ENCODE measurements around the gene PCTP. TPM values are rescaled to one million over a fixed set of nuclear protein-coding genes. Genes with fewer than 3 reads are reported as not detected.

The PCTP gene
- total RNA-seq, 5 donors from 2014 or later (not counting 1 experiment from before 2014, with no cell fraction given) = 2.8 to 3.6 (median 3.3) TPM

DNA sequence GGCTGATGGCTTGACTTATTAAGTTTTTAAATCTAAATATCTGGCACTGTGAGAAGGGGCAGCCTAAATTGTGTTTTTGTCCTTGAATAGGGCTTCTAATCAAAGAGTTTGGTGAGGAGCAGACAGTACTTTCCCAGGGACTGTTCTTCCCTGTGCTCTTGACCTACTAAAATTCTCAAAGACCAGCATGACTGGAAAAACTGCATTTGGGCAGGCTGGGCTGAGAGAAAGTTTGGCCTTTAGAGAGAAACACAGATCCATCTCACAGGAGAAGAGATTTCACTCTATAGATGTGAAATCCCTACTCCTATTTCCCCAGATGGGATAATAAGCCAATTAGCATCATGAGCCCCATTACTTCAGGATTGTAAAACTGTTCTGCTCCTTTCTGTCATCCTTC is 7.3 kb downstream of the PCTP start:
- no peaks in the 10 kb centered on the region for H3K27me3 ChIP-seq (replicated peaks in 1 of 2; ENCODE audit: control insufficient read depth in 2 of 2, extremely low read depth in 1 of 2, insufficient read depth in 2 of 2, low read length in 1 of 2)
- H3K9me3 ChIP-seq = no peaks in the 10 kb centered on the region
- H3K4me3 Mint-ChIP-seq = no peak overlapping the region
- no peaks in the 10 kb centered on the region for H3K36me3 Mint-ChIP-seq
- no peaks in the 10 kb centered on the region for H3K9me3 Mint-ChIP-seq
- POLR2A ChIA-PET = no interaction called here
- H3K4me1 ChIP-seq (ENCODE audit: control insufficient read depth in 1 of 2, extremely low read depth in 1 of 2, insufficient read depth in 2 of 2, low read length in 2 of 2) = no peaks in the 10 kb centered on the region
- no peaks in the 10 kb centered on the region for H3K27me3 Mint-ChIP-seq
- no peak overlapping the region for H3K27ac Mint-ChIP-seq
- CTCF ChIA-PET = no interaction called here
- no peaks in the 10 kb centered on the region for H3K36me3 ChIP-seq (ENCODE audit: control insufficient read depth in 2 of 2, extremely low read depth in 1 of 2, insufficient read depth in 1 of 2, low read length in 1 of 2)
- H3K27ac ChIP-seq (ENCODE audit: low read length) = no peak overlapping the region
- peaks cover 0 to 4% (median under 1%) of the 10 kb centered on the region in 3 donors for H3K4me1 Mint-ChIP-seq
- DNase-seq = no peak
- no peak overlapping the region for H3K4me3 ChIP-seq (ENCODE audit: control insufficient read depth in 1 of 2, extremely low read depth in 1 of 2, low read length in 1 of 2)
- ATAC-seq (replicated peaks in 1 of 4) = no peak

DNA sequence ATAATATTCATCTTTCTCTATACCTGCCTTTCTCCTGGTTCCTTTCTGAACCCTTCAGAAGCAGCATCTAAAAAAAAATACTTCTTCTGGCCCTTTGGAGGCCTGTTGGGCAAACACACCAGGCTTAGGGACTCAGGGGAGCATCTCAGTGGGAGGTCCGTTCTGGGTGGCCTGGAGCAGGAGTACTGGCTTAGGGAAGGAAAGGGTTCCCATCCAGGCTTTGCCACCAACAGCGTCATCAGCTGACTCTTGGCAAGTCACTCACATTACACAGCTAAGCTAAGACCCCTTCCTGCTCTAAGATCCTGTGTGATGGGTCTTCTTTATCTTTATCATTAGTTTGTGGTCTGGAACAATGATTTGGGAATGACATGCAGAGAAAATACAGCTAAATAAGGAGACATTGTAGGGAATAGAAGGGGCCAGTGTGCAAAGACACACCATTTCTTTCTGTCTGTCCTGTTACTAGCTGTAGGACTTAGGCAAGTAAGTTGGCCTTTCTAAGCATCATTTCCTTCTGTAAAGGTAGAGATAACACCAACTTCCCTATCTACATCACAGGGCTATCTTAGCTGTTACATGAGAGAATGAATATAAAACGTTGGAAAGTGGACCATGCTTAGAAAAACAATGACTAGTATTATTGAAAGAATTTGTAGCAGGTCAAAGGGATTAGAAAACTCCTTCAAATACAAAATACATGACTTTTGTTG is 9.9 kb downstream of the PCTP start:
- Mint-ChIP-seq H3K27me3 (no peaks in the 10 kb centered on the region), H3K4me1 (peaks cover 0 to 13% (median 2%) of the 10 kb centered on the region in 3 donors), H3K4me3 (no peak overlapping the region), H3K9me3 (no peaks in the 10 kb centered on the region), H3K27ac (no peak overlapping the region), H3K36me3 (no peaks in the 10 kb centered on the region)
- no peaks in the 10 kb centered on the region for H3K27me3 ChIP-seq (replicated peaks in 1 of 2; ENCODE audit: control insufficient read depth in 2 of 2, extremely low read depth in 1 of 2, insufficient read depth in 2 of 2, low read length in 1 of 2)
- POLR2A ChIA-PET = no interaction called here
- H3K4me3 ChIP-seq (ENCODE audit: control insufficient read depth in 1 of 2, extremely low read depth in 1 of 2, low read length in 1 of 2) = no peak overlapping the region
- WGBS (ENCODE audit: insufficient coverage) = no CpG with 5 or more reads among the region's 3 CpGs
- no peak for DNase-seq
- no peak for ATAC-seq (replicated peaks in 1 of 4)
- CTCF ChIA-PET = interaction anchor here in 1 of 2 donors (0.6 kb wide), 1 partner anchor 26 kb away, joined by 3 read pairs; no protein-coding TSS in a partner anchor
- no peak overlapping the region for H3K27ac ChIP-seq (ENCODE audit: low read length)
- H3K4me1 ChIP-seq (ENCODE audit: control insufficient read depth in 1 of 2, extremely low read depth in 1 of 2, insufficient read depth in 2 of 2, low read length in 2 of 2) = no peaks in the 10 kb centered on the region
- H3K9me3 ChIP-seq = no peaks in the 10 kb centered on the region
- H3K36me3 ChIP-seq (ENCODE audit: control insufficient read depth in 2 of 2, extremely low read depth in 1 of 2, insufficient read depth in 1 of 2, low read length in 1 of 2) = no peaks in the 10 kb centered on the region

DNA sequence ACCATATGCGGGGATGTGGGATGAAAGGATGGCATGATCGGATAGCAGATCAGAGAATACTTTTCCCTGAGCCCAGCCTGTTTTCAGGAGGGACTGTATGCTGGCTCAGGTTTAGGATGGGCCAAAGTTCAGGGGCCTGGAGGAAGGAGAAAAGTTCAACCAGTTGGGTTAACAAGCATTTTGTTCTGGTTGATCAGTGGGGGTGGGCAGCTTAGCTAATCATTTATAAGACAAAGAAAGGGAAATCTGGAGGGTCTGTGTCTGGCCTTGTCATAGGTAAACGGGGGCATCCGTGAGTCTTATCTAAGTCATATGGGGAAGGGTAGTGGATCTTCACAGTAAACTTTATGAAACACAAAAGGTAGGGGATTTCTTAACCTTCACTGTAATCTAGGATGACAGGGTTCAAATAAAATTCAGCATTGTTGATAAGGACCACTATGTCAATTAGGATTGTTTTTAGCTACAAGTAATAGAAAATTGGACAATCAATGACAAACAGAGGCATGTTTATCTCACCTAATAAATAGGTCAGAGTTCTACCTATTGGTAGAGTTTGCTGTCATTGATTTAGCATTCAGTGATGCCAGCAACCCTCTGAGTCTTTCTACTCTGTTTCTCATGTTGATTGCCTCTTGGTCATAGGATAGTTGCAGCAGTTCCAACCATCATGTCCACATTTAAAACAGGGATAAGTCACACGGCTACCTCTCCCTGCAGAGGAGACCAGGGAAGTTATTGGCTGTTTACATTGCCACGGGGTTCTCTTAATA is 11.4 kb downstream of the PCTP start:
- DNase-seq (no peak), ATAC-seq (replicated peaks in 1 of 4) (no peak)
- H3K27ac ChIP-seq (ENCODE audit: low read length) = no peak overlapping the region
- H3K27me3 ChIP-seq (replicated peaks in 1 of 2; ENCODE audit: control insufficient read depth in 2 of 2, extremely low read depth in 1 of 2, insufficient read depth in 2 of 2, low read length in 1 of 2) = no peaks in the 10 kb centered on the region
- WGBS (ENCODE audit: insufficient coverage) = 94% methylated on average over 2 of the region's 6 CpGs
- no peaks in the 10 kb centered on the region for H3K9me3 Mint-ChIP-seq
- no peaks in the 10 kb centered on the region for H3K36me3 ChIP-seq (ENCODE audit: control insufficient read depth in 2 of 2, extremely low read depth in 1 of 2, insufficient read depth in 1 of 2, low read length in 1 of 2)
- H3K36me3 Mint-ChIP-seq = no peaks in the 10 kb centered on the region
- H3K4me1 ChIP-seq (ENCODE audit: control insufficient read depth in 1 of 2, extremely low read depth in 1 of 2, insufficient read depth in 2 of 2, low read length in 2 of 2) = no peaks in the 10 kb centered on the region
- H3K4me1 Mint-ChIP-seq = peaks cover 0 to 15% (median 2%) of the 10 kb centered on the region in 3 donors
- no peak overlapping the region for H3K4me3 Mint-ChIP-seq
- H3K4me3 ChIP-seq (ENCODE audit: control insufficient read depth in 1 of 2, extremely low read depth in 1 of 2, low read length in 1 of 2) = no peak overlapping the region
- no peaks in the 10 kb centered on the region for H3K9me3 ChIP-seq
- no peak overlapping the region for H3K27ac Mint-ChIP-seq
- ChIA-PET POLR2A (no interaction called here), CTCF (no interaction called here)
- no peaks in the 10 kb centered on the region for H3K27me3 Mint-ChIP-seq

DNA sequence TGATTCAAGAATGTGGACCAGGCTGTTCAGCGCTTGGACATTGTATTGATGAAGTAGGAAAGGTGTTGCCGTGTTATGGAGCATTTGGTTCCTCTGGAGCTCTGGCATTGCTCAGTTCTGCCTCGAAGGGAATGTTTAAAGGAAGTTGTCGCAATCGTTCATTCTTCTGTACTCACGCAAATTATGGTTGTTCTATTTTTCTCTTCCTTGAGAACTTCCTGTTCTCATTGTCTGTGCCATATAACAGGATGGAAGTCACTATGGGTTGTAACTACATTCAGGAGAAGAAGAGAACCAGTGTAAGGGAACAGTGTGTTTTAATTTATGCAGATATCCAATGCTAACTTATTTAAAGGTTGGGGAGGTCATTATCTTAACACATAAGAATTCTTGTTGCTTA is 13.0 kb downstream of the PCTP start:
- no peak overlapping the region for H3K27ac ChIP-seq (ENCODE audit: low read length)
- 77% methylated on average over 6 of the region's 6 CpGs for WGBS (ENCODE audit: insufficient coverage)
- no peaks in the 10 kb centered on the region for H3K27me3 ChIP-seq (replicated peaks in 1 of 2; ENCODE audit: control insufficient read depth in 2 of 2, extremely low read depth in 1 of 2, insufficient read depth in 2 of 2, low read length in 1 of 2)
- POLR2A ChIA-PET = no interaction called here
- no peak overlapping the region for H3K4me3 ChIP-seq (ENCODE audit: control insufficient read depth in 1 of 2, extremely low read depth in 1 of 2, low read length in 1 of 2)
- no peaks in the 10 kb centered on the region for H3K9me3 ChIP-seq
- DNase-seq (no peak), ATAC-seq (replicated peaks in 1 of 4) (no peak)
- H3K36me3 ChIP-seq (ENCODE audit: control insufficient read depth in 2 of 2, extremely low read depth in 1 of 2, insufficient read depth in 1 of 2, low read length in 1 of 2) = no peaks in the 10 kb centered on the region
- Mint-ChIP-seq H3K27ac (no peak overlapping the region), H3K4me3 (no peak overlapping the region), H3K27me3 (no peaks in the 10 kb centered on the region), H3K9me3 (no peaks in the 10 kb centered on the region), H3K36me3 (peaks cover 9% of the 10 kb centered on the region), H3K4me1 (peaks cover 0 to 15% (median 2%) of the 10 kb centered on the region in 3 donors)
- CTCF ChIA-PET = no interaction called here
- no peaks in the 10 kb centered on the region for H3K4me1 ChIP-seq (ENCODE audit: control insufficient read depth in 1 of 2, extremely low read depth in 1 of 2, insufficient read depth in 2 of 2, low read length in 2 of 2)

DNA sequence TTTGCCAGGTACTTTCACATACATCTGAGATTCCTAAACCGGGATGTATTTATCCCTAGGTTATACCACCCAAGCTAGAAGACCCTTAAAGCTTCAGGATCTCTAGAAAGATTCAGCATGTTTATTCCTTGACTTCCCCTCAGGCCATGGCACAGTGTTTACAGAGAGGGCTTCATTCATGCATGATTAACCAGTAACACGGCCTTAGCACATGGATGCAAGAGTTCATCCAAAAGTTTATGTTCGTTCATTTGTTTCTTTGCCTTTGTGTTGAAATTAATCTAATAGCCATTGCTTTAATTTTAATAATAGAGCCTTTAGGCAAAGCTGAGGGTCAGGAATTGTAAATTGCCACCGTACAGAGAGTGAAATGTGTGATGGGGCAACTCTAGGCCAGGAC is 13.8 kb downstream of the PCTP start:
- no peaks in the 10 kb centered on the region for H3K27me3 Mint-ChIP-seq
- H3K9me3 Mint-ChIP-seq = no peaks in the 10 kb centered on the region
- CTCF ChIA-PET = interaction anchor here in 1 of 2 donors (0.5 kb wide), 1 partner anchor 10 kb away, joined by 4 read pairs; no protein-coding TSS in a partner anchor
- POLR2A ChIA-PET = no interaction called here
- Histone ChIP-seq H3K9me3 (no peaks in the 10 kb centered on the region), H3K4me3 (ENCODE audit: control insufficient read depth in 1 of 2, extremely low read depth in 1 of 2, low read length in 1 of 2) (no peak overlapping the region), H3K4me1 (ENCODE audit: control insufficient read depth in 1 of 2, extremely low read depth in 1 of 2, insufficient read depth in 2 of 2, low read length in 2 of 2) (no peaks in the 10 kb centered on the region), H3K36me3 (ENCODE audit: control insufficient read depth in 2 of 2, extremely low read depth in 1 of 2, insufficient read depth in 1 of 2, low read length in 1 of 2) (no peaks in the 10 kb centered on the region), H3K27ac (ENCODE audit: low read length) (no peak overlapping the region), H3K27me3 (replicated peaks in 1 of 2; ENCODE audit: control insufficient read depth in 2 of 2, extremely low read depth in 1 of 2, insufficient read depth in 2 of 2, low read length in 1 of 2) (no peaks in the 10 kb centered on the region)
- 80% methylated on average over 1 of the region's 4 CpGs for WGBS (ENCODE audit: insufficient coverage)
- ATAC-seq (replicated peaks in 1 of 4) = no peak
- no peak overlapping the region for H3K4me3 Mint-ChIP-seq
- peaks cover 0 to 15% (median 2%) of the 10 kb centered on the region in 3 donors for H3K4me1 Mint-ChIP-seq
- H3K27ac Mint-ChIP-seq = no peak overlapping the region
- peaks cover 14% of the 10 kb centered on the region for H3K36me3 Mint-ChIP-seq
- no peak for DNase-seq

DNA sequence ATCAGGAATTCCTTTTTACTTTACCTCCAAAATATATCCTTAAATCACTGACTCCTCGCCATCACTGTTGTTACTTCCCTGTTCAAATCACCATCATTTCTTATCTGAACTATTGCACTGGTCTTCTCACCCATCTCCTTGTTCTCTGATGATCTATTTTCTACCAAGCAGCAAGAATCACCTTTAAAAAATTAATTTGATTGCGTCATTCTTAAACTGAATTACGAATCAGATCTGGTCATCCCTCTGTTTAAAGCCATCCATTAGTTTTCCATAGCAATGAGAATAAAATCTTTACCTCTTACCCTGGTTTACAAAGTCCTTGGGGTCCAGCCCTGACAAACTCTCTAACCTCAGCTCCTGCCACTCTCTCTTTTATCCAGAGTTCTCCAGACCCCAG is 14.6 kb downstream of the PCTP start:
- H3K4me3 ChIP-seq (ENCODE audit: control insufficient read depth in 1 of 2, extremely low read depth in 1 of 2, low read length in 1 of 2) = no peak overlapping the region
- no peaks in the 10 kb centered on the region for H3K9me3 ChIP-seq
- H3K36me3 Mint-ChIP-seq = peaks cover 17% of the 10 kb centered on the region
- POLR2A ChIA-PET = no interaction called here
- no peak for DNase-seq
- peaks cover 0 to 15% (median 2%) of the 10 kb centered on the region in 3 donors for H3K4me1 Mint-ChIP-seq
- ATAC-seq (replicated peaks in 1 of 4) = no peak
- no peaks in the 10 kb centered on the region for H3K27me3 Mint-ChIP-seq
- CTCF ChIA-PET = no interaction called here
- no peak overlapping the region for H3K27ac Mint-ChIP-seq
- H3K9me3 Mint-ChIP-seq = no peaks in the 10 kb centered on the region
- H3K4me3 Mint-ChIP-seq = no peak overlapping the region
- no peaks in the 10 kb centered on the region for H3K27me3 ChIP-seq (replicated peaks in 1 of 2; ENCODE audit: control insufficient read depth in 2 of 2, extremely low read depth in 1 of 2, insufficient read depth in 2 of 2, low read length in 1 of 2)
- H3K4me1 ChIP-seq (ENCODE audit: control insufficient read depth in 1 of 2, extremely low read depth in 1 of 2, insufficient read depth in 2 of 2, low read length in 2 of 2) = no peaks in the 10 kb centered on the region
- H3K27ac ChIP-seq (ENCODE audit: low read length) = no peak overlapping the region
- WGBS (ENCODE audit: insufficient coverage) = 91% methylated on average over 3 of the region's 3 CpGs
- H3K36me3 ChIP-seq (ENCODE audit: control insufficient read depth in 2 of 2, extremely low read depth in 1 of 2, insufficient read depth in 1 of 2, low read length in 1 of 2) = no peaks in the 10 kb centered on the region

Data from T-cell (primary cell).